GM10266 (cell line): ENCODE results near the gene TGFBI.

ENCODE experiments used
- DNase-seq: peaks from one replicate; pipeline ENCODE4 v3.0.0; 2012; ENCODE audit errors: extremely low spot score
- CTCF ChIP-seq: IDR thresholded peaks from 2 replicates; pipeline ENCODE4 v1.5.1; 2012; ENCODE audit warnings: mild to moderate bottlenecking, low read depth; ENCODE audit not compliant: control insufficient read depth, insufficient read depth; ENCODE audit errors: missing control alignments

The TGFBI gene

GRCh38 chr5:136058972-136059354 lies 30.2 kb downstream of the TGFBI start:
- DNase-seq: no peak
- TF ChIP-seq CTCF: no peak

GRCh38 chr5:136060963-136061362 lies 32.2 kb downstream of the TGFBI start:
- no peak for TF ChIP-seq CTCF
- DNase-seq: no peak

GRCh38 chr5:136061630-136062365 lies 33.0 kb downstream of the TGFBI start:
- TF ChIP-seq CTCF: no peak
- no peak for DNase-seq

GRCh38 chr5:136062366-136063274 lies 33.8 kb downstream of the TGFBI start:
- TF ChIP-seq CTCF: peak; percentile 25
- no peak for DNase-seq

- no peak for DNase-seq
- no peak for TF ChIP-seq CTCF
These were observed 35.1 kb downstream of the TGFBI start for GRCh38 chr5:136063778-136064465.

GRCh38 chr5:136064510-136064909 lies 35.7 kb downstream of the TGFBI start:
- DNase-seq: no peak

More at GRCh38 chr5:136064510-136064909, 35.7 kb downstream of the TGFBI start:
- TF ChIP-seq CTCF: peak; percentile 12
